K562 (cell line): ENCODE results near the gene NUTF2. TPM values are rescaled to one million over a fixed set of nuclear protein-coding genes. Genes with fewer than 3 reads are reported as not detected.

Source experiments
- CBX8 ChIP-seq: fragments of 200-600 bp; sonication (generic); IDR thresholded peaks from 2 replicates; pipeline ENCODE4 v1.6.1; 2012; ENCODE audit warnings: borderline replicate concordance, mixed run types, low read depth, mild to moderate bottlenecking, moderate library complexity, mixed read lengths, low read length, control low read depth, inconsistent platforms; ENCODE audit not compliant: poor library complexity, severe bottlenecking; ENCODE audit errors: extremely low read depth
- ILK ChIP-seq: fragments of 450-650 bp; IDR thresholded peaks from 2 replicates; pipeline ENCODE4 v1.6.1; 2016; ENCODE audit warnings: missing genetic modification characterization, low read depth, mild to moderate bottlenecking, missing compliant biosample characterization, moderate library complexity, borderline replicate concordance
- PHF21A ChIP-seq: fragments of 450-650 bp; IDR thresholded peaks from 2 replicates; pipeline ENCODE4 v1.6.1; 2017; ENCODE audit warnings: low read depth, borderline replicate concordance
- RBBP5 ChIP-seq: fragments of 200-600 bp; sonication (generic); IDR thresholded peaks from 2 replicates; pipeline ENCODE4 v1.6.1; 2012; ENCODE audit warnings: borderline replicate concordance, mild to moderate bottlenecking, low read length, control low read depth, inconsistent platforms; ENCODE audit not compliant: insufficient read depth, poor library complexity, severe bottlenecking
- SMAD2 ChIP-seq: fragments of 150-350 bp; IDR thresholded peaks from 2 replicates; pipeline ENCODE4 v1.6.1; 2014; ENCODE audit warnings: low read depth, mild to moderate bottlenecking, low read length
- SPI1 ChIP-seq: IDR thresholded peaks from 2 replicates; pipeline ENCODE4 v1.6.1; 2011; ENCODE audit warnings: low read depth, low read length, control low read depth, borderline replicate concordance
- YBX1 ChIP-seq: fragments of 450-650 bp; IDR thresholded peaks from 2 replicates; pipeline ENCODE4 v1.7.1; 2016; ENCODE audit warnings: mild to moderate bottlenecking
- ZNF174 ChIP-seq: fragments of 250-450 bp; sonication (Bioruptor Pico); IDR thresholded peaks from 2 replicates; pipeline ENCODE4 v1.4.0; 2020; ENCODE audit warnings: mild to moderate bottlenecking
- ZNF41 ChIP-seq: fragments of 250-450 bp; sonication (Bioruptor Pico); conservative IDR thresholded peaks from 2 replicates; pipeline ENCODE4 v1.4.0; 2020; ENCODE audit warnings: mild to moderate bottlenecking
- ZNF561 ChIP-seq: fragments of 450-650 bp; formaldehyde crosslinking; conservative IDR thresholded peaks from 2 replicates; pipeline ENCODE4 v1.4.0; 2020; ENCODE audit warnings: mild to moderate bottlenecking, moderate library complexity
- ZNF76 ChIP-seq: fragments of 250-450 bp; sonication (Bioruptor Pico); IDR thresholded peaks from 2 replicates; pipeline ENCODE4 v1.4.0; 2020; ENCODE audit warnings: mild to moderate bottlenecking, moderate library complexity, borderline replicate concordance
- ZNF79 ChIP-seq: fragments of 250-450 bp; sonication (Bioruptor Pico); IDR thresholded peaks from 2 replicates; pipeline ENCODE4 v1.4.0; 2020; ENCODE audit warnings: low read depth, mild to moderate bottlenecking, moderate library complexity
- polyA plus RNA-seq, 8 experiments: library from polyadenylated mRNA; depleted of rRNA in 4 of 8; stranded (reverse) in 5 of 8; unstranded in 3 of 8; fragments of >200 nt; fragmentation: Nextera tagmentation in 2 of 8; fragmentation: Illumina TruSeq in 1 of 8; extraction: Ambion mirVana in 2 of 8; extraction: Trizol in 1 of 8; gene quantifications; 2 replicates each; pipeline versions ENCODE4 v1.2.1 to v1.2.3, GENCODE V29; 2011 to 2014; ENCODE audit warnings: inconsistent platforms in 1 of 8, missing spikeins in 1 of 8
- total RNA-seq, 7 experiments: library from RNA; depleted of rRNA in 6 of 7; stranded (reverse); fragments of >200 nt in 6 of 7; fragmentation: Illumina TruSeq in 2 of 7; extraction: Trizol in 2 of 7; gene quantifications; 2 replicates each; pipeline versions ENCODE4 v1.2.1 to v1.2.3, GENCODE V29; 2011 to 2021; ENCODE audit warnings: low replicate concordance in 1 of 7
- TF ChIP-seq, protein P1 (sequence below): fragments of 450-650 bp; IDR thresholded peaks from 2 replicates; pipeline ENCODE4 v1.6.1; 2016; ENCODE audit warnings: mild to moderate bottlenecking, moderate library complexity
- TF ChIP-seq, protein P2 (sequence below): sonication (generic); formaldehyde crosslinking; IDR thresholded peaks from 2 replicates; pipeline ENCODE4 v1.8.1; 2022; ENCODE audit warnings: missing genetic modification reagents

Gene NUTF2
- total and polyA plus RNA-seq, 9 of the 15 experiments (the other 6 are each of a cell fraction or from before 2014, with no cell fraction given), result 106 to 248 (median 147) TPM

DNA sequence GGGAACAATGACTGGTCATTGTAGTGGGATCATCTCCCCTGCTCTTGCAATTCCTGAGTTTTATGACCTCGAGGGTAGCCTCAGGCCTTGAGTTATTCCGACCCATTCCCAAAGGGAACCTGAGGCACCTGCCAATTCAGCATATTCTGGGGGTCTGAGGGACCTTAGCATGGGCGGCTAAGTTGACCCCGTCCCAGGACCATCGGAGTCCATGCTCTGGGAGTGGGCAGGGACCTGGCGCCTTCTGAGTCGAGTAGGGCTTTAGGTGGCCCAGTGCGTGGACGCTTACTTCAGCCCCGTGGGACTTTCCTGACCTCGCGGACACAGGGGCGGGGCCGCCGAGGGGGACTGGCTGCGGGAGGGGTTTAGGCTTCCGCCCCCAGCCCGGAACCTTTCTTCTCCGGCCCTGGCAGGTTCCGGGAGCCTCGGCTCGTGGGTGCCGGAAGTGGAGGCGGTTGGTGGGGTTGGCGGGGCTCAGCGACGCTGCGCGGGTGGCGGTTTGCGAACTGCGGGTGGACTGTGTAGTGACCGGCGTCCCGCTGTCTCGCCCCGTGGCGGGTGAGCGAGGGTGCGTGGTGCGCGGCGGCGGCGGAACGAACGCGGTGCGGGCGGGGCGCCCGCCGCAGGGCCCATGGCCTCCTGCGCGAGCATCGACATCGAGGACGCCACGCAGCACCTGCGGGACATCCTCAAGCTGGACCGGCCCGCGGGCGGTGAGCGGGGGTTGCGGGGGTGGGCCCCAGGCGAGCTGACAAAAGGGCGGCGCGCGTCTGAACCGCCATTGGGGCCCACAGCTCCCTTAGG, 26.1 kb downstream of the NUTF2 start, which contains the start of gene EDC4 (continued):
- TF ChIP-seq, protein P1, sequence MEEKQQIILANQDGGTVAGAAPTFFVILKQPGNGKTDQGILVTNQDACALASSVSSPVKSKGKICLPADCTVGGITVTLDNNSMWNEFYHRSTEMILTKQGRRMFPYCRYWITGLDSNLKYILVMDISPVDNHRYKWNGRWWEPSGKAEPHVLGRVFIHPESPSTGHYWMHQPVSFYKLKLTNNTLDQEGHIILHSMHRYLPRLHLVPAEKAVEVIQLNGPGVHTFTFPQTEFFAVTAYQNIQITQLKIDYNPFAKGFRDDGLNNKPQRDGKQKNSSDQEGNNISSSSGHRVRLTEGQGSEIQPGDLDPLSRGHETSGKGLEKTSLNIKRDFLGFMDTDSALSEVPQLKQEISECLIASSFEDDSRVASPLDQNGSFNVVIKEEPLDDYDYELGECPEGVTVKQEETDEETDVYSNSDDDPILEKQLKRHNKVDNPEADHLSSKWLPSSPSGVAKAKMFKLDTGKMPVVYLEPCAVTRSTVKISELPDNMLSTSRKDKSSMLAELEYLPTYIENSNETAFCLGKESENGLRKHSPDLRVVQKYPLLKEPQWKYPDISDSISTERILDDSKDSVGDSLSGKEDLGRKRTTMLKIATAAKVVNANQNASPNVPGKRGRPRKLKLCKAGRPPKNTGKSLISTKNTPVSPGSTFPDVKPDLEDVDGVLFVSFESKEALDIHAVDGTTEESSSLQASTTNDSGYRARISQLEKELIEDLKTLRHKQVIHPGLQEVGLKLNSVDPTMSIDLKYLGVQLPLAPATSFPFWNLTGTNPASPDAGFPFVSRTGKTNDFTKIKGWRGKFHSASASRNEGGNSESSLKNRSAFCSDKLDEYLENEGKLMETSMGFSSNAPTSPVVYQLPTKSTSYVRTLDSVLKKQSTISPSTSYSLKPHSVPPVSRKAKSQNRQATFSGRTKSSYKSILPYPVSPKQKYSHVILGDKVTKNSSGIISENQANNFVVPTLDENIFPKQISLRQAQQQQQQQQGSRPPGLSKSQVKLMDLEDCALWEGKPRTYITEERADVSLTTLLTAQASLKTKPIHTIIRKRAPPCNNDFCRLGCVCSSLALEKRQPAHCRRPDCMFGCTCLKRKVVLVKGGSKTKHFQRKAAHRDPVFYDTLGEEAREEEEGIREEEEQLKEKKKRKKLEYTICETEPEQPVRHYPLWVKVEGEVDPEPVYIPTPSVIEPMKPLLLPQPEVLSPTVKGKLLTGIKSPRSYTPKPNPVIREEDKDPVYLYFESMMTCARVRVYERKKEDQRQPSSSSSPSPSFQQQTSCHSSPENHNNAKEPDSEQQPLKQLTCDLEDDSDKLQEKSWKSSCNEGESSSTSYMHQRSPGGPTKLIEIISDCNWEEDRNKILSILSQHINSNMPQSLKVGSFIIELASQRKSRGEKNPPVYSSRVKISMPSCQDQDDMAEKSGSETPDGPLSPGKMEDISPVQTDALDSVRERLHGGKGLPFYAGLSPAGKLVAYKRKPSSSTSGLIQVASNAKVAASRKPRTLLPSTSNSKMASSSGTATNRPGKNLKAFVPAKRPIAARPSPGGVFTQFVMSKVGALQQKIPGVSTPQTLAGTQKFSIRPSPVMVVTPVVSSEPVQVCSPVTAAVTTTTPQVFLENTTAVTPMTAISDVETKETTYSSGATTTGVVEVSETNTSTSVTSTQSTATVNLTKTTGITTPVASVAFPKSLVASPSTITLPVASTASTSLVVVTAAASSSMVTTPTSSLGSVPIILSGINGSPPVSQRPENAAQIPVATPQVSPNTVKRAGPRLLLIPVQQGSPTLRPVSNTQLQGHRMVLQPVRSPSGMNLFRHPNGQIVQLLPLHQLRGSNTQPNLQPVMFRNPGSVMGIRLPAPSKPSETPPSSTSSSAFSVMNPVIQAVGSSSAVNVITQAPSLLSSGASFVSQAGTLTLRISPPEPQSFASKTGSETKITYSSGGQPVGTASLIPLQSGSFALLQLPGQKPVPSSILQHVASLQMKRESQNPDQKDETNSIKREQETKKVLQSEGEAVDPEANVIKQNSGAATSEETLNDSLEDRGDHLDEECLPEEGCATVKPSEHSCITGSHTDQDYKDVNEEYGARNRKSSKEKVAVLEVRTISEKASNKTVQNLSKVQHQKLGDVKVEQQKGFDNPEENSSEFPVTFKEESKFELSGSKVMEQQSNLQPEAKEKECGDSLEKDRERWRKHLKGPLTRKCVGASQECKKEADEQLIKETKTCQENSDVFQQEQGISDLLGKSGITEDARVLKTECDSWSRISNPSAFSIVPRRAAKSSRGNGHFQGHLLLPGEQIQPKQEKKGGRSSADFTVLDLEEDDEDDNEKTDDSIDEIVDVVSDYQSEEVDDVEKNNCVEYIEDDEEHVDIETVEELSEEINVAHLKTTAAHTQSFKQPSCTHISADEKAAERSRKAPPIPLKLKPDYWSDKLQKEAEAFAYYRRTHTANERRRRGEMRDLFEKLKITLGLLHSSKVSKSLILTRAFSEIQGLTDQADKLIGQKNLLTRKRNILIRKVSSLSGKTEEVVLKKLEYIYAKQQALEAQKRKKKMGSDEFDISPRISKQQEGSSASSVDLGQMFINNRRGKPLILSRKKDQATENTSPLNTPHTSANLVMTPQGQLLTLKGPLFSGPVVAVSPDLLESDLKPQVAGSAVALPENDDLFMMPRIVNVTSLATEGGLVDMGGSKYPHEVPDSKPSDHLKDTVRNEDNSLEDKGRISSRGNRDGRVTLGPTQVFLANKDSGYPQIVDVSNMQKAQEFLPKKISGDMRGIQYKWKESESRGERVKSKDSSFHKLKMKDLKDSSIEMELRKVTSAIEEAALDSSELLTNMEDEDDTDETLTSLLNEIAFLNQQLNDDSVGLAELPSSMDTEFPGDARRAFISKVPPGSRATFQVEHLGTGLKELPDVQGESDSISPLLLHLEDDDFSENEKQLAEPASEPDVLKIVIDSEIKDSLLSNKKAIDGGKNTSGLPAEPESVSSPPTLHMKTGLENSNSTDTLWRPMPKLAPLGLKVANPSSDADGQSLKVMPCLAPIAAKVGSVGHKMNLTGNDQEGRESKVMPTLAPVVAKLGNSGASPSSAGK, result no peak
- TF ChIP-seq PHF21A, result 0 out of 2 replicates have a peak, but pooled peaks have one; percentile 56
- no peak for TF ChIP-seq ZNF174 (CRISPR knock-in tag)
- TF ChIP-seq SMAD2, result no peak
- no peak for TF ChIP-seq YBX1
- TF ChIP-seq ZNF561 (CRISPR knock-in tag), result no peak
- TF ChIP-seq RBBP5, result peak; percentile 99
- TF ChIP-seq, protein P2, sequence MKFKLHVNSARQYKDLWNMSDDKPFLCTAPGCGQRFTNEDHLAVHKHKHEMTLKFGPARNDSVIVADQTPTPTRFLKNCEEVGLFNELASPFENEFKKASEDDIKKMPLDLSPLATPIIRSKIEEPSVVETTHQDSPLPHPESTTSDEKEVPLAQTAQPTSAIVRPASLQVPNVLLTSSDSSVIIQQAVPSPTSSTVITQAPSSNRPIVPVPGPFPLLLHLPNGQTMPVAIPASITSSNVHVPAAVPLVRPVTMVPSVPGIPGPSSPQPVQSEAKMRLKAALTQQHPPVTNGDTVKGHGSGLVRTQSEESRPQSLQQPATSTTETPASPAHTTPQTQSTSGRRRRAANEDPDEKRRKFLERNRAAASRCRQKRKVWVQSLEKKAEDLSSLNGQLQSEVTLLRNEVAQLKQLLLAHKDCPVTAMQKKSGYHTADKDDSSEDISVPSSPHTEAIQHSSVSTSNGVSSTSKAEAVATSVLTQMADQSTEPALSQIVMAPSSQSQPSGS, result no peak
- TF ChIP-seq ZNF79 (CRISPR knock-in tag), result no peak
- no peak for TF ChIP-seq CBX8
- no peak for TF ChIP-seq ZNF41
- TF ChIP-seq SPI1, result no peak
- no peak for TF ChIP-seq ILK
- peak; percentile 28; the same call in 1 of the 2 replicates for TF ChIP-seq ZNF76 (CRISPR knock-in tag)
